Liver (tissue), 9 donors: ENCODE results near the gene HSPG2. TPM values are rescaled to one million over a fixed set of nuclear protein-coding genes. Genes with fewer than 3 reads are reported as not detected.

Experiments
- DNase-seq: peaks from one replicate; pipeline ENCODE4 v3.0.0-alpha.2; 2017; ENCODE audit warnings: low spot score
- H3K27ac ChIP-seq, 2 donors: one replicate each; pipeline ENCODE4 v1.7.0; 2013; ENCODE audit warnings: inconsistent platforms in 2 of 2, low read length in 2 of 2, control low read depth in 1 of 2, low read depth in 1 of 2, mild to moderate bottlenecking in 1 of 2
- H3K27me3 ChIP-seq, 4 donors: one replicate each; pipeline versions ENCODE4 v1.6.1 to v1.7.0; 2013; ENCODE audit warnings: low read length in 3 of 4, inconsistent platforms in 1 of 4, mild to moderate bottlenecking in 1 of 4, moderate library complexity in 1 of 4; ENCODE audit not compliant: control insufficient read depth in 4 of 4, insufficient read depth in 4 of 4
- H3K36me3 ChIP-seq, 4 donors: one replicate each; pipeline versions ENCODE4 v1.6.1 to v1.7.0; 2013; ENCODE audit warnings: low read length in 3 of 4, mild to moderate bottlenecking in 3 of 4, low read depth in 1 of 4, moderate library complexity in 1 of 4; ENCODE audit not compliant: control insufficient read depth in 4 of 4, insufficient read depth in 3 of 4
- H3K4me1 ChIP-seq, 4 donors: one replicate each; pipeline versions ENCODE4 v1.6.1 to v1.7.0; 2013; ENCODE audit warnings: low read length in 3 of 4, mild to moderate bottlenecking in 3 of 4, moderate library complexity in 1 of 4; ENCODE audit not compliant: control insufficient read depth in 4 of 4, insufficient read depth in 4 of 4
- H3K4me3 ChIP-seq, 3 donors: one replicate each; pipeline versions ENCODE4 v1.6.1 to v1.7.0; 2013; ENCODE audit warnings: low read length in 3 of 3, control low read depth in 1 of 3, low read depth in 1 of 3, mild to moderate bottlenecking in 1 of 3
- H3K9ac ChIP-seq, 2 donors: one replicate each; pipeline ENCODE4 v1.7.0; 2013; ENCODE audit warnings: low read length in 2 of 2, mild to moderate bottlenecking in 2 of 2, moderate library complexity in 2 of 2, control low read depth in 1 of 2, low read depth in 1 of 2
- H3K9me3 ChIP-seq, 4 donors: one replicate each; pipeline versions ENCODE4 v1.6.1 to v1.7.0; 2013; ENCODE audit warnings: low read length in 3 of 4; ENCODE audit not compliant: control insufficient read depth in 4 of 4
- EGR1 ChIP-seq, 2 donors: IDR thresholded peaks; 2 replicates each; pipeline ENCODE4 v1.6.1; 2016 to 2018; ENCODE audit warnings: antibody characterized with exemption in 2 of 2, low read depth in 2 of 2
- FOXA1 ChIP-seq: IDR thresholded peaks from 2 replicates; pipeline ENCODE4 v1.6.1; 2016; ENCODE audit warnings: antibody characterized with exemption
- FOXA2 ChIP-seq: IDR thresholded peaks from 2 replicates; pipeline ENCODE4 v1.6.1; 2016; ENCODE audit warnings: antibody characterized with exemption
- GABPA ChIP-seq, 2 donors: IDR thresholded peaks in 1 of 2; conservative IDR thresholded peaks in 1 of 2; 2 replicates each; pipeline ENCODE4 v1.6.1; 2016; ENCODE audit warnings: antibody characterized with exemption in 2 of 2, mild to moderate bottlenecking in 1 of 2, moderate library complexity in 1 of 2
- HNF4A ChIP-seq, 2 donors: conservative IDR thresholded peaks; 2 replicates each; pipeline ENCODE4 v1.6.1; 2016; ENCODE audit warnings: antibody characterized with exemption in 2 of 2, mild to moderate bottlenecking in 2 of 2
- HNF4G ChIP-seq: IDR thresholded peaks from 2 replicates; pipeline ENCODE4 v1.6.1; 2016; ENCODE audit warnings: antibody characterized with exemption
- JUND ChIP-seq, 2 donors: IDR thresholded peaks; 2 replicates each; pipeline ENCODE4 v1.6.1; 2016; ENCODE audit warnings: antibody characterized with exemption in 2 of 2
- NR2F2 ChIP-seq: IDR thresholded peaks from 2 replicates; pipeline ENCODE4 v1.6.1; 2016; ENCODE audit warnings: antibody characterized with exemption
- RAD21 ChIP-seq, 2 donors: IDR thresholded peaks; 2 replicates each; pipeline ENCODE4 v1.6.1; 2016; ENCODE audit warnings: antibody characterized with exemption in 2 of 2, mild to moderate bottlenecking in 2 of 2
- RXRA ChIP-seq, 2 donors: IDR thresholded peaks; 2 replicates each; pipeline ENCODE4 v1.6.1; 2017 to 2018; ENCODE audit warnings: antibody characterized with exemption in 2 of 2, mild to moderate bottlenecking in 1 of 2
- SP1 ChIP-seq: IDR thresholded peaks from 2 replicates; pipeline ENCODE4 v1.6.1; 2018; ENCODE audit warnings: antibody characterized with exemption, mild to moderate bottlenecking
- TAF1 ChIP-seq: conservative IDR thresholded peaks from 2 replicates; pipeline ENCODE4 v1.6.1; 2016; ENCODE audit warnings: antibody characterized with exemption, mild to moderate bottlenecking
- YY1 ChIP-seq: IDR thresholded peaks from 2 replicates; pipeline ENCODE4 v1.6.1; 2016; ENCODE audit warnings: antibody characterized with exemption, mild to moderate bottlenecking
- WGBS: extraction: QIAGEN DNeasy Blood & Tissue Kit; methylation state at CpG from one replicate; pipeline ENCODE4 v1.1.7; 2013; 5-methylcytosine and 5-hydroxymethylcytosine counted together
- polyA plus RNA-seq, 2 donors: library from polyadenylated mRNA; stranded (reverse) in 1 of 2; unstranded in 1 of 2; fragments of 200-250 nt in 1 of 2; fragments of >200 nt in 1 of 2; fragmentation: Nextera tagmentation in 1 of 2; extraction: Ambion mirVana in 1 of 2; gene quantifications; one replicate each; pipeline versions ENCODE4 v1.2.1 to v1.2.3, GENCODE V29; 2013 to 2015
- total RNA-seq, 2 donors: library from RNA; depleted of rRNA; stranded (reverse); fragments of >200 nt; gene quantifications; one replicate each; pipeline ENCODE4 v1.2.3, GENCODE V29; 2014
- TF ChIP-seq, protein P1 (sequence below): IDR thresholded peaks from 2 replicates; pipeline ENCODE4 v1.6.1; 2016; ENCODE audit warnings: antibody characterized with exemption
- TF ChIP-seq, protein P2 (sequence below): fragments of 150-350 bp; IDR thresholded peaks from 2 replicates; pipeline ENCODE4 v1.5.1; 2017; ENCODE audit warnings: improper control_type of control experiment, low read depth, low read length; ENCODE audit not compliant: missing input control
- TF ChIP-seq, protein P3 (sequence below): IDR thresholded peaks from 2 replicates; pipeline ENCODE4 v1.6.1; 2016; ENCODE audit warnings: antibody characterized with exemption
- TF ChIP-seq, protein P4 (sequence below): IDR thresholded peaks from 2 replicates; pipeline ENCODE4 v1.6.1; 2016; ENCODE audit warnings: antibody characterized with exemption, mild to moderate bottlenecking
- TF ChIP-seq, protein P5 (sequence below): IDR thresholded peaks from 2 replicates; pipeline ENCODE4 v1.6.1; 2016; ENCODE audit warnings: antibody characterized with exemption
- donor health status: healthy.
- donor health status: healthy.
- donor health status: healthy.
- donor health status: healthy.
- donor health status: healthy.

Gene HSPG2
- total and polyA plus RNA-seq, 4 donors = 5.6 to 43.9 (median 23.9) TPM

DNA sequence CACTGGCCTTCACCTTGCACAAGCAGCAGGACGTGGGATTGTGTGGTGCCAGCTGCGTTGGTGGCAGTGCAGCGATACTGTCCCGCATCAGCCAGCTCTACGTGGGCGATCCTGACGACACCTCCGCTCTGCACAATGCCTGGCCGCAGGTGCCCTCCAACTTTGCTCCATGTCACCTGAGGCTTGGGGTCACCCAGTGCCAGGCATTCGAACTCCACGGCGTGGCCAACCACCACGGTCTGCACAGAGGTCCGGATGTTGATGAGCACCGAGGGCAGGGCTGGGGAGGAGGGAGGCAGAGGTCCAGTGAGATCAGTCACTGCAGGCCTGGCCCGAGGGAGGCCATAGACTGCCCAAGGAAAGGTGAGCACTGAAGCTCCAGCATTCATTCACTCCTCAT is 102.4 kb downstream of the HSPG2 start:
- no peak for TF ChIP-seq EGR1 (IDR thresholded peaks at IDR 0.05; ENCODE audit: low read depth in 2 of 2)
- TF ChIP-seq JUND (IDR thresholded peaks at IDR 0.05) = no peak
- TF ChIP-seq FOXA2 = no peak
- TF ChIP-seq, protein P1, sequence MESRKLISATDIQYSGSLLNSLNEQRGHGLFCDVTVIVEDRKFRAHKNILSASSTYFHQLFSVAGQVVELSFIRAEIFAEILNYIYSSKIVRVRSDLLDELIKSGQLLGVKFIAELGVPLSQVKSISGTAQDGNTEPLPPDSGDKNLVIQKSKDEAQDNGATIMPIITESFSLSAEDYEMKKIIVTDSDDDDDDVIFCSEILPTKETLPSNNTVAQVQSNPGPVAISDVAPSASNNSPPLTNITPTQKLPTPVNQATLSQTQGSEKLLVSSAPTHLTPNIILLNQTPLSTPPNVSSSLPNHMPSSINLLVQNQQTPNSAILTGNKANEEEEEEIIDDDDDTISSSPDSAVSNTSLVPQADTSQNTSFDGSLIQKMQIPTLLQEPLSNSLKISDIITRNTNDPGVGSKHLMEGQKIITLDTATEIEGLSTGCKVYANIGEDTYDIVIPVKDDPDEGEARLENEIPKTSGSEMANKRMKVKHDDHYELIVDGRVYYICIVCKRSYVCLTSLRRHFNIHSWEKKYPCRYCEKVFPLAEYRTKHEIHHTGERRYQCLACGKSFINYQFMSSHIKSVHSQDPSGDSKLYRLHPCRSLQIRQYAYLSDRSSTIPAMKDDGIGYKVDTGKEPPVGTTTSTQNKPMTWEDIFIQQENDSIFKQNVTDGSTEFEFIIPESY = no peak
- no peak for TF ChIP-seq HNF4G
- no peak for TF ChIP-seq FOXA1
- TF ChIP-seq YY1 = no peak
- no peak for TF ChIP-seq TAF1
- TF ChIP-seq, protein P2, sequence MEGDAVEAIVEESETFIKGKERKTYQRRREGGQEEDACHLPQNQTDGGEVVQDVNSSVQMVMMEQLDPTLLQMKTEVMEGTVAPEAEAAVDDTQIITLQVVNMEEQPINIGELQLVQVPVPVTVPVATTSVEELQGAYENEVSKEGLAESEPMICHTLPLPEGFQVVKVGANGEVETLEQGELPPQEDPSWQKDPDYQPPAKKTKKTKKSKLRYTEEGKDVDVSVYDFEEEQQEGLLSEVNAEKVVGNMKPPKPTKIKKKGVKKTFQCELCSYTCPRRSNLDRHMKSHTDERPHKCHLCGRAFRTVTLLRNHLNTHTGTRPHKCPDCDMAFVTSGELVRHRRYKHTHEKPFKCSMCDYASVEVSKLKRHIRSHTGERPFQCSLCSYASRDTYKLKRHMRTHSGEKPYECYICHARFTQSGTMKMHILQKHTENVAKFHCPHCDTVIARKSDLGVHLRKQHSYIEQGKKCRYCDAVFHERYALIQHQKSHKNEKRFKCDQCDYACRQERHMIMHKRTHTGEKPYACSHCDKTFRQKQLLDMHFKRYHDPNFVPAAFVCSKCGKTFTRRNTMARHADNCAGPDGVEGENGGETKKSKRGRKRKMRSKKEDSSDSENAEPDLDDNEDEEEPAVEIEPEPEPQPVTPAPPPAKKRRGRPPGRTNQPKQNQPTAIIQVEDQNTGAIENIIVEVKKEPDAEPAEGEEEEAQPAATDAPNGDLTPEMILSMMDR = no peak
- TF ChIP-seq, protein P3, sequence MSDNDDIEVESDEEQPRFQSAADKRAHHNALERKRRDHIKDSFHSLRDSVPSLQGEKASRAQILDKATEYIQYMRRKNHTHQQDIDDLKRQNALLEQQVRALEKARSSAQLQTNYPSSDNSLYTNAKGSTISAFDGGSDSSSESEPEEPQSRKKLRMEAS = no peak
- TF ChIP-seq HNF4A (conservative IDR thresholded peaks at IDR 0.05) = no peak
- no peak for TF ChIP-seq GABPA (IDR thresholded peaks at IDR 0.05 in 1 of 2, conservative IDR thresholded peaks at IDR 0.05 in 1 of 2)
- TF ChIP-seq RAD21 (IDR thresholded peaks at IDR 0.05) = no peak
- TF ChIP-seq, protein P4, sequence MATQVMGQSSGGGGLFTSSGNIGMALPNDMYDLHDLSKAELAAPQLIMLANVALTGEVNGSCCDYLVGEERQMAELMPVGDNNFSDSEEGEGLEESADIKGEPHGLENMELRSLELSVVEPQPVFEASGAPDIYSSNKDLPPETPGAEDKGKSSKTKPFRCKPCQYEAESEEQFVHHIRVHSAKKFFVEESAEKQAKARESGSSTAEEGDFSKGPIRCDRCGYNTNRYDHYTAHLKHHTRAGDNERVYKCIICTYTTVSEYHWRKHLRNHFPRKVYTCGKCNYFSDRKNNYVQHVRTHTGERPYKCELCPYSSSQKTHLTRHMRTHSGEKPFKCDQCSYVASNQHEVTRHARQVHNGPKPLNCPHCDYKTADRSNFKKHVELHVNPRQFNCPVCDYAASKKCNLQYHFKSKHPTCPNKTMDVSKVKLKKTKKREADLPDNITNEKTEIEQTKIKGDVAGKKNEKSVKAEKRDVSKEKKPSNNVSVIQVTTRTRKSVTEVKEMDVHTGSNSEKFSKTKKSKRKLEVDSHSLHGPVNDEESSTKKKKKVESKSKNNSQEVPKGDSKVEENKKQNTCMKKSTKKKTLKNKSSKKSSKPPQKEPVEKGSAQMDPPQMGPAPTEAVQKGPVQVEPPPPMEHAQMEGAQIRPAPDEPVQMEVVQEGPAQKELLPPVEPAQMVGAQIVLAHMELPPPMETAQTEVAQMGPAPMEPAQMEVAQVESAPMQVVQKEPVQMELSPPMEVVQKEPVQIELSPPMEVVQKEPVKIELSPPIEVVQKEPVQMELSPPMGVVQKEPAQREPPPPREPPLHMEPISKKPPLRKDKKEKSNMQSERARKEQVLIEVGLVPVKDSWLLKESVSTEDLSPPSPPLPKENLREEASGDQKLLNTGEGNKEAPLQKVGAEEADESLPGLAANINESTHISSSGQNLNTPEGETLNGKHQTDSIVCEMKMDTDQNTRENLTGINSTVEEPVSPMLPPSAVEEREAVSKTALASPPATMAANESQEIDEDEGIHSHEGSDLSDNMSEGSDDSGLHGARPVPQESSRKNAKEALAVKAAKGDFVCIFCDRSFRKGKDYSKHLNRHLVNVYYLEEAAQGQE = no peak
- TF ChIP-seq SP1 = no peak
- no peaks in the 10 kb centered on the region for H3K4me1 ChIP-seq
- no peak overlapping the region for H3K9ac ChIP-seq
- peaks cover 0 to 22% (median 5%) of the 10 kb centered on the region in 4 donors for H3K36me3 ChIP-seq
- H3K4me3 ChIP-seq = no peak overlapping the region
- WGBS = 94% methylated on average over 16 of the region's 16 CpGs
- no peaks in the 10 kb centered on the region for H3K27me3 ChIP-seq
- peaks cover 0 to 7% (median 2%) of the 10 kb centered on the region in 4 donors for H3K9me3 ChIP-seq
- DNase-seq = no peak
- no peak overlapping the region for H3K27ac ChIP-seq

GRCh38 chr1:21834094-21834493 is 103.0 kb downstream of the HSPG2 start:
- Histone ChIP-seq H3K4me3 (no peak overlapping the region), H3K27me3 (no peaks in the 10 kb centered on the region), H3K9me3 (peaks cover 0 to 7% (median 2%) of the 10 kb centered on the region in 4 donors), H3K36me3 (peaks cover 0 to 22% (median 6%) of the 10 kb centered on the region in 4 donors), H3K4me1 (no peaks in the 10 kb centered on the region), H3K27ac (no peak overlapping the region), H3K9ac (no peak overlapping the region)
- no peak for DNase-seq
- 92% methylated on average over 1 of the region's 1 CpG for WGBS
- TF ChIP-seq FOXA1 (no peak), HNF4A (conservative IDR thresholded peaks at IDR 0.05) (no peak), YY1 (no peak), HNF4G (no peak), NR2F2 (no peak), RAD21 (IDR thresholded peaks at IDR 0.05) (no peak), GABPA (IDR thresholded peaks at IDR 0.05 in 1 of 2, conservative IDR thresholded peaks at IDR 0.05 in 1 of 2) (no peak), TAF1 (no peak), SP1 (no peak), RXRA (IDR thresholded peaks at IDR 0.05) (no peak)
- TF ChIP-seq, protein P5, sequence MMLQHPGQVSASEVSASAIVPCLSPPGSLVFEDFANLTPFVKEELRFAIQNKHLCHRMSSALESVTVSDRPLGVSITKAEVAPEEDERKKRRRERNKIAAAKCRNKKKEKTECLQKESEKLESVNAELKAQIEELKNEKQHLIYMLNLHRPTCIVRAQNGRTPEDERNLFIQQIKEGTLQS = no peak
- TF ChIP-seq, protein P1 = no peak
- TF ChIP-seq, protein P3 = no peak
